Measurements from ENCODE around the gene PURA.

- TF ChIP-seq CTCF (IDR thresholded peaks at IDR 0.05; ENCODE audit: poor library complexity, severe bottlenecking): no peak
- TF ChIP-seq, protein P1, sequence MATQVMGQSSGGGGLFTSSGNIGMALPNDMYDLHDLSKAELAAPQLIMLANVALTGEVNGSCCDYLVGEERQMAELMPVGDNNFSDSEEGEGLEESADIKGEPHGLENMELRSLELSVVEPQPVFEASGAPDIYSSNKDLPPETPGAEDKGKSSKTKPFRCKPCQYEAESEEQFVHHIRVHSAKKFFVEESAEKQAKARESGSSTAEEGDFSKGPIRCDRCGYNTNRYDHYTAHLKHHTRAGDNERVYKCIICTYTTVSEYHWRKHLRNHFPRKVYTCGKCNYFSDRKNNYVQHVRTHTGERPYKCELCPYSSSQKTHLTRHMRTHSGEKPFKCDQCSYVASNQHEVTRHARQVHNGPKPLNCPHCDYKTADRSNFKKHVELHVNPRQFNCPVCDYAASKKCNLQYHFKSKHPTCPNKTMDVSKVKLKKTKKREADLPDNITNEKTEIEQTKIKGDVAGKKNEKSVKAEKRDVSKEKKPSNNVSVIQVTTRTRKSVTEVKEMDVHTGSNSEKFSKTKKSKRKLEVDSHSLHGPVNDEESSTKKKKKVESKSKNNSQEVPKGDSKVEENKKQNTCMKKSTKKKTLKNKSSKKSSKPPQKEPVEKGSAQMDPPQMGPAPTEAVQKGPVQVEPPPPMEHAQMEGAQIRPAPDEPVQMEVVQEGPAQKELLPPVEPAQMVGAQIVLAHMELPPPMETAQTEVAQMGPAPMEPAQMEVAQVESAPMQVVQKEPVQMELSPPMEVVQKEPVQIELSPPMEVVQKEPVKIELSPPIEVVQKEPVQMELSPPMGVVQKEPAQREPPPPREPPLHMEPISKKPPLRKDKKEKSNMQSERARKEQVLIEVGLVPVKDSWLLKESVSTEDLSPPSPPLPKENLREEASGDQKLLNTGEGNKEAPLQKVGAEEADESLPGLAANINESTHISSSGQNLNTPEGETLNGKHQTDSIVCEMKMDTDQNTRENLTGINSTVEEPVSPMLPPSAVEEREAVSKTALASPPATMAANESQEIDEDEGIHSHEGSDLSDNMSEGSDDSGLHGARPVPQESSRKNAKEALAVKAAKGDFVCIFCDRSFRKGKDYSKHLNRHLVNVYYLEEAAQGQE (IDR thresholded peaks at IDR 0.05; ENCODE audit: borderline replicate concordance): no peak
- no peak for TF ChIP-seq EZH2 (IDR thresholded peaks at IDR 0.05; ENCODE audit: borderline replicate concordance, insufficient read depth, low read length, poor library complexity, severe bottlenecking)
- TF ChIP-seq POLR2AphosphoS5 (IDR thresholded peaks at IDR 0.05): no peak
- no peak for TF ChIP-seq SMC3 (conservative IDR thresholded peaks at IDR 0.05; ENCODE audit: poor library complexity)
- no peak for TF ChIP-seq EP300 (conservative IDR thresholded peaks at IDR 0.05; ENCODE audit: poor library complexity, severe bottlenecking)
- TF ChIP-seq TAF1 (IDR thresholded peaks at IDR 0.05; ENCODE audit: low read depth): no peak
- no peak for TF ChIP-seq RAD21 (conservative IDR thresholded peaks at IDR 0.05)
- no peak for TF ChIP-seq MXI1 (conservative IDR thresholded peaks at IDR 0.05; ENCODE audit: poor library complexity, severe bottlenecking)
Observed at GRCh38 chr5:140083650-140084049, 30.3 kb upstream of the PURA start.
